HepG2 (cell line): ENCODE data around the gene THSD8. TPM values are rescaled to one million over a fixed set of nuclear protein-coding genes. Genes with fewer than 3 reads are reported as not detected.

Experiments used
- ARID4A ChIP-seq: sonication (generic); formaldehyde crosslinking; IDR thresholded peaks from 2 replicates; pipeline ENCODE4 v1.5.0; 2020; ENCODE audit warnings: mild to moderate bottlenecking, missing genetic modification reagents, borderline replicate concordance
- BCL3 ChIP-seq: sonication (generic); formaldehyde crosslinking; IDR thresholded peaks from 2 replicates; pipeline ENCODE4 v1.5.1; 2020; ENCODE audit warnings: mild to moderate bottlenecking, missing genetic modification reagents, moderate library complexity
- CAMTA2 ChIP-seq: sonication (generic); formaldehyde crosslinking; IDR thresholded peaks from 2 replicates; pipeline ENCODE4 v1.4.0; 2020; ENCODE audit warnings: mild to moderate bottlenecking, missing genetic modification reagents, borderline replicate concordance
- CEBPG ChIP-seq: IDR thresholded peaks from 2 replicates; pipeline ENCODE4 v1.6.1; 2016
- DBP ChIP-seq: sonication (generic); formaldehyde crosslinking; IDR thresholded peaks from 2 replicates; pipeline ENCODE4 v1.4.0; 2020; ENCODE audit warnings: missing genetic modification reagents; ENCODE audit errors: not compliant biosample characterization
- ESRRA ChIP-seq: sonication (generic); formaldehyde crosslinking; IDR thresholded peaks from 2 replicates; pipeline ENCODE4 v1.5.1; 2020; ENCODE audit warnings: mild to moderate bottlenecking, low read depth, missing genetic modification reagents
- MIER3 ChIP-seq: IDR thresholded peaks from 2 replicates; pipeline ENCODE4 v1.6.1; 2016; ENCODE audit warnings: missing compliant biosample characterization, borderline replicate concordance
- NONO ChIP-seq, 2 experiments: fragments of 450-650 bp in 1 of 2; sonication (generic) in 1 of 2; formaldehyde crosslinking in 1 of 2; IDR thresholded peaks in 1 of 2; conservative IDR thresholded peaks in 1 of 2; 2 replicates each; pipeline versions ENCODE4 v1.6.1 to v1.8.0; 2017 to 2022; ENCODE audit warnings: mild to moderate bottlenecking in 1 of 2, missing genetic modification reagents in 1 of 2, moderate library complexity in 1 of 2
- RFXANK ChIP-seq: IDR thresholded peaks from 2 replicates; pipeline ENCODE4 v1.6.1; 2016
- ZBTB20 ChIP-seq: sonication (generic); formaldehyde crosslinking; IDR thresholded peaks from 2 replicates; pipeline ENCODE4 v1.8.1; 2023; ENCODE audit warnings: missing genetic modification reagents, low read depth, mild to moderate bottlenecking, borderline replicate concordance
- ZNF34 ChIP-seq: sonication (generic); formaldehyde crosslinking; IDR thresholded peaks from 2 replicates; pipeline ENCODE4 v1.4.0; 2020; ENCODE audit warnings: mild to moderate bottlenecking, missing genetic modification reagents, borderline replicate concordance
- ZNF468 ChIP-seq: sonication (generic); formaldehyde crosslinking; IDR thresholded peaks from 2 replicates; pipeline ENCODE4 v1.8.0; 2022; ENCODE audit warnings: mild to moderate bottlenecking, moderate library complexity, missing genetic modification reagents
- ZNF781 ChIP-seq: sonication (generic); formaldehyde crosslinking; IDR thresholded peaks from 2 replicates; pipeline ENCODE4 v1.5.1; 2020; ENCODE audit warnings: borderline replicate concordance, mild to moderate bottlenecking, missing genetic modification reagents; ENCODE audit errors: not compliant biosample characterization
- polyA plus RNA-seq, 8 experiments: library from polyadenylated mRNA; depleted of rRNA in 3 of 8; stranded (reverse) in 7 of 8; unstranded in 1 of 8; fragments of >200 nt; fragmentation: Illumina TruSeq in 4 of 8; extraction: Trizol in 4 of 8; gene quantifications; 2 replicates each; pipeline versions ENCODE4 v1.2.1 to v1.2.3, GENCODE V29; 2011 to 2016; ENCODE audit warnings: low read depth in 4 of 8, missing spikeins in 1 of 8, mixed read lengths in 1 of 8; ENCODE audit not compliant: insufficient read depth in 1 of 8
- total RNA-seq, 5 experiments: library from RNA; depleted of rRNA; stranded (reverse); fragments of >200 nt; fragmentation: Illumina TruSeq; extraction: Trizol; gene quantifications; 2 replicates each; pipeline ENCODE4 v1.2.3, GENCODE V29; 2016; ENCODE audit warnings: low read depth in 1 of 5
- TF ChIP-seq, protein P1 (sequence below): sonication (generic); formaldehyde crosslinking; IDR thresholded peaks from 2 replicates; pipeline ENCODE4 v1.8.1; 2023; ENCODE audit warnings: mild to moderate bottlenecking, inconsistent platforms, moderate library complexity, missing genetic modification reagents, borderline replicate concordance
- TF ChIP-seq, protein P2 (sequence below): sonication (generic); formaldehyde crosslinking; IDR thresholded peaks from 2 replicates; pipeline ENCODE4 v1.9.0; 2022; ENCODE audit warnings: missing genetic modification reagents, mild to moderate bottlenecking, borderline replicate concordance
- TF ChIP-seq, protein P3 (sequence below): sonication (generic); formaldehyde crosslinking; conservative IDR thresholded peaks from 2 replicates; pipeline ENCODE4 v1.8.0; 2022; ENCODE audit warnings: mild to moderate bottlenecking, moderate library complexity, missing genetic modification reagents

The THSD8 gene
- total and polyA plus RNA-seq, 2 of the 13 experiments (the other 11 are each of a cell fraction or from before 2014, with no cell fraction given): 4.8 to 14.9 TPM

DNA sequence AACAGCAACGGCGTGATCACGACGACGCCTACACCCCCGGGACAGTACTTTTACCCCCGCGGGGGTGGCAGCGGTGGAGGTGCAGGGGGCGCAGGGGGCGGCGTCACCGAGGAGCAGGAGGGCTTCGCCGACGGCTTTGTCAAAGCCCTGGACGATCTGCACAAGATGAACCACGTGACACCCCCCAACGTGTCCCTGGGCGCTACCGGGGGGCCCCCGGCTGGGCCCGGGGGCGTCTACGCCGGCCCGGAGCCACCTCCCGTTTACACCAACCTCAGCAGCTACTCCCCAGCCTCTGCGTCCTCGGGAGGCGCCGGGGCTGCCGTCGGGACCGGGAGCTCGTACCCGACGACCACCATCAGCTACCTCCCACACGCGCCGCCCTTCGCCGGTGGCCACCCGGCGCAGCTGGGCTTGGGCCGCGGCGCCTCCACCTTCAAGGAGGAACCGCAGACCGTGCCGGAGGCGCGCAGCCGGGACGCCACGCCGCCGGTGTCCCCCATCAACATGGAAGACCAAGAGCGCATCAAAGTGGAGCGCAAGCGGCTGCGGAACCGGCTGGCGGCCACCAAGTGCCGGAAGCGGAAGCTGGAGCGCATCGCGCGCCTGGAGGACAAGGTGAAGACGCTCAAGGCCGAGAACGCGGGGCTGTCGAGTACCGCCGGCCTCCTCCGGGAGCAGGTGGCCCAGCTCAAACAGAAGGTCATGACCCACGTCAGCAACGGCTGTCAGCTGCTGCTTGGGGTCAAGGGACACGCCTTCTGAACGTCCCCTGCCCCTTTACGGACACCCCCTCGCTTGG lies 9.6 kb upstream of the THSD8 start (continued):
- 0 out of 2 replicates have a peak, but pooled peaks have one; percentile 32 for TF ChIP-seq MIER3
- no peak for TF ChIP-seq ZNF468 (CRISPR knock-in tag)
- TF ChIP-seq NONO (IDR thresholded peaks at IDR 0.05): no peak
- TF ChIP-seq NONO (CRISPR knock-in tag; conservative IDR thresholded peaks at IDR 0.05): no peak
- peak; percentile 31 for TF ChIP-seq DBP (CRISPR knock-in tag)
- no peak for TF ChIP-seq ZNF34 (CRISPR knock-in tag)
- no peak for TF ChIP-seq CEBPG
- TF ChIP-seq CAMTA2 (CRISPR knock-in tag): no peak
- TF ChIP-seq ZNF781 (CRISPR knock-in tag): no peak
- TF ChIP-seq, protein P1, sequence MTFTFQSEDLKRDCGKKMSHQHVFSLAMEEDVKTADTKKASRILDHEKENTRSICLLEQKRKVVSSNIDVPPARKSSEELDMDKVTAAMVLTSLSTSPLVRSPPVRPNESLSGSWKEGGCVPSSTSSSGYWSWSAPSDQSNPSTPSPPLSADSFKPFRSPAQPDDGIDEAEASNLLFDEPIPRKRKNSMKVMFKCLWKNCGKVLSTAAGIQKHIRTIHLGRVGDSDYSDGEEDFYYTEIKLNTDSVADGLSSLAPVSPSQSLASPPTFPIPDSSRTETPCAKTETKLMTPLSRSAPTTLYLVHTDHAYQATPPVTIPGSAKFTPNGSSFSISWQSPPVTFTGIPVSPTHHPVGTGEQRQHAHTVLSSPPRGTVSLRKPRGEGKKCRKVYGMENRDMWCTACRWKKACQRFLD (CRISPR knock-in tag): no peak
- no peak for TF ChIP-seq RFXANK (CRISPR knock-in tag)
- TF ChIP-seq ZBTB20 (CRISPR knock-in tag): no peak; the same call in 1 of the 2 replicates
- TF ChIP-seq ARID4A (CRISPR knock-in tag): peak; percentile 86
- TF ChIP-seq, protein P2, sequence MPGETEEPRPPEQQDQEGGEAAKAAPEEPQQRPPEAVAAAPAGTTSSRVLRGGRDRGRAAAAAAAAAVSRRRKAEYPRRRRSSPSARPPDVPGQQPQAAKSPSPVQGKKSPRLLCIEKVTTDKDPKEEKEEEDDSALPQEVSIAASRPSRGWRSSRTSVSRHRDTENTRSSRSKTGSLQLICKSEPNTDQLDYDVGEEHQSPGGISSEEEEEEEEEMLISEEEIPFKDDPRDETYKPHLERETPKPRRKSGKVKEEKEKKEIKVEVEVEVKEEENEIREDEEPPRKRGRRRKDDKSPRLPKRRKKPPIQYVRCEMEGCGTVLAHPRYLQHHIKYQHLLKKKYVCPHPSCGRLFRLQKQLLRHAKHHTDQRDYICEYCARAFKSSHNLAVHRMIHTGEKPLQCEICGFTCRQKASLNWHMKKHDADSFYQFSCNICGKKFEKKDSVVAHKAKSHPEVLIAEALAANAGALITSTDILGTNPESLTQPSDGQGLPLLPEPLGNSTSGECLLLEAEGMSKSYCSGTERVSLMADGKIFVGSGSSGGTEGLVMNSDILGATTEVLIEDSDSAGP (CRISPR knock-in tag): peak; percentile 79
- TF ChIP-seq, protein P3, sequence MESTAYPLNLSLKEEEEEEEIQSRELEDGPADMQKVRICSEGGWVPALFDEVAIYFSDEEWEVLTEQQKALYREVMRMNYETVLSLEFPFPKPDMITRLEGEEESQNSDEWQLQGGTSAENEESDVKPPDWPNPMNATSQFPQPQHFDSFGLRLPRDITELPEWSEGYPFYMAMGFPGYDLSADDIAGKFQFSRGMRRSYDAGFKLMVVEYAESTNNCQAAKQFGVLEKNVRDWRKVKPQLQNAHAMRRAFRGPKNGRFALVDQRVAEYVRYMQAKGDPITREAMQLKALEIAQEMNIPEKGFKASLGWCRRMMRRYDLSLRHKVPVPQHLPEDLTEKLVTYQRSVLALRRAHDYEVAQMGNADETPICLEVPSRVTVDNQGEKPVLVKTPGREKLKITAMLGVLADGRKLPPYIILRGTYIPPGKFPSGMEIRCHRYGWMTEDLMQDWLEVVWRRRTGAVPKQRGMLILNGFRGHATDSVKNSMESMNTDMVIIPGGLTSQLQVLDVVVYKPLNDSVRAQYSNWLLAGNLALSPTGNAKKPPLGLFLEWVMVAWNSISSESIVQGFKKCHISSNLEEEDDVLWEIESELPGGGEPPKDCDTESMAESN (CRISPR knock-in tag): peak; percentile 92
- TF ChIP-seq BCL3 (CRISPR knock-in tag): no peak
- TF ChIP-seq ESRRA: peak; percentile 20; the same call in 1 of the 2 replicates
